HepG2 (cell line): Measurements from ENCODE around the gene ZNF526. TPM values are rescaled to one million over a fixed set of nuclear protein-coding genes. Genes with fewer than 3 reads are reported as not detected.

Source experiments
- ATAD3A ChIP-seq: sonication (generic); formaldehyde crosslinking; IDR thresholded peaks from 2 replicates; pipeline ENCODE4 v1.4.0; 2020; ENCODE audit warnings: missing genetic modification reagents
- BRCA1 ChIP-seq: sonication (generic); formaldehyde crosslinking; IDR thresholded peaks from 2 replicates; pipeline ENCODE4 v1.4.0; 2020; ENCODE audit warnings: missing genetic modification reagents
- CHD4 ChIP-seq: fragments of 200-600 bp; sonication (generic); IDR thresholded peaks from 2 replicates; pipeline ENCODE4 v1.7.0; 2017; ENCODE audit warnings: mild to moderate bottlenecking, low read length, borderline replicate concordance
- FOSL1 ChIP-seq: sonication (generic); formaldehyde crosslinking; IDR thresholded peaks from 2 replicates; pipeline ENCODE4 v1.9.0; 2021; ENCODE audit warnings: missing genetic modification reagents, borderline replicate concordance
- HOXA3 ChIP-seq: sonication (generic); formaldehyde crosslinking; IDR thresholded peaks from 2 replicates; pipeline ENCODE4 v1.5.0; 2020; ENCODE audit warnings: missing genetic modification reagents
- IKZF4 ChIP-seq: sonication (generic); formaldehyde crosslinking; IDR thresholded peaks from 2 replicates; pipeline ENCODE4 v1.5.1; 2020; ENCODE audit warnings: borderline replicate concordance, mild to moderate bottlenecking, low read depth, missing genetic modification reagents; ENCODE audit errors: not compliant biosample characterization
- NFATC3 ChIP-seq: sonication (generic); formaldehyde crosslinking; IDR thresholded peaks from 2 replicates; pipeline ENCODE4 v1.5.1; 2020; ENCODE audit warnings: mild to moderate bottlenecking, missing genetic modification reagents
- RBM39 ChIP-seq: fragments of 200-400 bp; formaldehyde crosslinking; IDR thresholded peaks from one replicate; pipeline ENCODE4 v1.6.1; 2018; ENCODE audit warnings: antibody characterized with exemption, mild to moderate bottlenecking, low read depth, low read length; ENCODE audit not compliant: poor library complexity, severe bottlenecking
- SNAPC2 ChIP-seq: sonication (generic); formaldehyde crosslinking; IDR thresholded peaks from 2 replicates; pipeline ENCODE4 v1.8.1; 2022; ENCODE audit warnings: mild to moderate bottlenecking, missing genetic modification reagents
- SP4 ChIP-seq: sonication (generic); formaldehyde crosslinking; IDR thresholded peaks from 2 replicates; pipeline ENCODE4 v1.8.1; 2023; ENCODE audit warnings: mild to moderate bottlenecking, missing genetic modification reagents
- SRF ChIP-seq: IDR thresholded peaks from 2 replicates; pipeline ENCODE4 v1.6.1; 2011; ENCODE audit warnings: mild to moderate bottlenecking, low read depth, low read length, moderate library complexity
- SRSF1 ChIP-seq: fragments of 200-400 bp; formaldehyde crosslinking; optimal IDR thresholded peaks from 2 replicates; pipeline ENCODE3; 2017; ENCODE audit warnings: mild to moderate bottlenecking, low read depth, low read length, moderate library complexity
- ZIK1 ChIP-seq: sonication (generic); formaldehyde crosslinking; IDR thresholded peaks from 2 replicates; pipeline ENCODE4 v1.5.0; 2020; ENCODE audit warnings: mild to moderate bottlenecking, low read depth, missing genetic modification reagents, borderline replicate concordance
- ZNF558 ChIP-seq: sonication (generic); formaldehyde crosslinking; IDR thresholded peaks from 2 replicates; pipeline ENCODE4 v1.9.0; 2022; ENCODE audit warnings: mild to moderate bottlenecking, missing genetic modification reagents, borderline replicate concordance
- ZNF780A ChIP-seq: sonication (generic); formaldehyde crosslinking; IDR thresholded peaks from 2 replicates; pipeline ENCODE4 v1.8.0; 2022; ENCODE audit warnings: mild to moderate bottlenecking, missing genetic modification reagents, moderate library complexity
- polyA plus RNA-seq, 8 experiments: library from polyadenylated mRNA; depleted of rRNA in 3 of 8; stranded (reverse) in 7 of 8; unstranded in 1 of 8; fragments of >200 nt; fragmentation: Illumina TruSeq in 4 of 8; extraction: Trizol in 4 of 8; gene quantifications; 2 replicates each; pipeline versions ENCODE4 v1.2.1 to v1.2.3, GENCODE V29; 2011 to 2016; ENCODE audit warnings: low read depth in 4 of 8, missing spikeins in 1 of 8, mixed read lengths in 1 of 8; ENCODE audit not compliant: insufficient read depth in 1 of 8
- total RNA-seq, 5 experiments: library from RNA; depleted of rRNA; stranded (reverse); fragments of >200 nt; fragmentation: Illumina TruSeq; extraction: Trizol; gene quantifications; 2 replicates each; pipeline ENCODE4 v1.2.3, GENCODE V29; 2016; ENCODE audit warnings: low read depth in 1 of 5
- TF ChIP-seq, protein P1 (sequence below): sonication (generic); formaldehyde crosslinking; IDR thresholded peaks from 2 replicates; pipeline ENCODE4 v1.5.1; 2020; ENCODE audit warnings: missing genetic modification reagents, mild to moderate bottlenecking, borderline replicate concordance
- TF ChIP-seq, protein P2 (sequence below): sonication (generic); formaldehyde crosslinking; IDR thresholded peaks from 2 replicates; pipeline ENCODE4 v1.4.0; 2020; ENCODE audit warnings: mild to moderate bottlenecking, missing genetic modification reagents
- TF ChIP-seq, protein P3 (sequence below): sonication (generic); formaldehyde crosslinking; IDR thresholded peaks from 2 replicates; pipeline ENCODE4 v1.4.0; 2020; ENCODE audit warnings: mild to moderate bottlenecking, low read depth, missing genetic modification reagents
- TF ChIP-seq, protein P4 (sequence below): IDR thresholded peaks from 2 replicates; pipeline ENCODE4 v1.6.1; 2012; ENCODE audit warnings: inconsistent platforms
- TF ChIP-seq, protein P5 (sequence below): IDR thresholded peaks from 2 replicates; pipeline ENCODE4 v1.6.1; 2012; ENCODE audit warnings: low read length, improper control_type of control experiment
- TF ChIP-seq, protein P6 (sequence below): sonication (generic); formaldehyde crosslinking; IDR thresholded peaks from 2 replicates; pipeline ENCODE4 v1.8.0; 2022; ENCODE audit warnings: missing genetic modification reagents, mild to moderate bottlenecking, inconsistent platforms, borderline replicate concordance

Gene ZNF526
- total and polyA plus RNA-seq, 2 of the 13 experiments (the other 11 are each of a cell fraction or from before 2014, with no cell fraction given): 3.3 to 8.4 TPM

DNA sequence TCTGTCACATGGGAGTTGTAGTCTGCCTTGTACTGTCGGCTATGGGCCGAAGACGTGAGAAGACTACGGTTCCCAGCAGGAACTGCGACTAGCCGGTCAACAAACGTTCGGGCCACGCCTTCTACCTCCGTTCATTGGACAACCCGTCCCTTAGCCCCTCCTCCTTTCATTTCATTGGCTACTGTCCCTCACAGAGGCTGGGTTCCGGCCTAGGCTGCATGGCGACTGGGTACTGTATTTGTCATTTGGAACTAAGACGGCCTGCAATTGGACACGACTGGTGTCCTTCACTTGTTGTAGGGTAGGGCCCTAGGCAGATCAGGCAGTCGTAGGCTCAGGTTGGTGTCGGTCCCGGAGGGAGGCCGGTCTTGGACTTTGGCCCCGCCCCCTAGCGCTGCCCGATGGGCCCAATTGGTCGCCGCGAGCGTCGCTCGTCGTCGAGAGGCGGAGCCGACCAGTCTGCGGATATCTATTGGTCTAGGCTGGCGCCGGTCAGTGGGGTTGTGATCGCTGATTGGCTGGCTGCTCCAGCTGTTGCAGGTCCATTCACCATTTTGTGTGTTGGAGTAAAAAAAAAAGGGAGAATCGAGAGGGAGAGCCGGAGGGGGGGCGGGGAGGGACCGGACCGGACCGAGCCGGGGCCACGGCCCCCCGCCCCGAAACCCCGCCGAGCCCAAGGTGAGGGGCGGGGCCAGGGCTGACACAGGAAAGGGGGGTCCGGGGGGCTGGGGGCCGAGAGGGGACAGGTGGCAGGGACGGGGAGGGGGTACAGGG is 48.8 kb downstream of the ZNF526 start, which contains the start of gene CIC (continued):
- TF ChIP-seq, protein P1, sequence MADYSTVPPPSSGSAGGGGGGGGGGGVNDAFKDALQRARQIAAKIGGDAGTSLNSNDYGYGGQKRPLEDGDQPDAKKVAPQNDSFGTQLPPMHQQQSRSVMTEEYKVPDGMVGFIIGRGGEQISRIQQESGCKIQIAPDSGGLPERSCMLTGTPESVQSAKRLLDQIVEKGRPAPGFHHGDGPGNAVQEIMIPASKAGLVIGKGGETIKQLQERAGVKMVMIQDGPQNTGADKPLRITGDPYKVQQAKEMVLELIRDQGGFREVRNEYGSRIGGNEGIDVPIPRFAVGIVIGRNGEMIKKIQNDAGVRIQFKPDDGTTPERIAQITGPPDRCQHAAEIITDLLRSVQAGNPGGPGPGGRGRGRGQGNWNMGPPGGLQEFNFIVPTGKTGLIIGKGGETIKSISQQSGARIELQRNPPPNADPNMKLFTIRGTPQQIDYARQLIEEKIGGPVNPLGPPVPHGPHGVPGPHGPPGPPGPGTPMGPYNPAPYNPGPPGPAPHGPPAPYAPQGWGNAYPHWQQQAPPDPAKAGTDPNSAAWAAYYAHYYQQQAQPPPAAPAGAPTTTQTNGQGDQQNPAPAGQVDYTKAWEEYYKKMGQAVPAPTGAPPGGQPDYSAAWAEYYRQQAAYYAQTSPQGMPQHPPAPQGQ (CRISPR knock-in tag): no peak
- TF ChIP-seq, protein P2, sequence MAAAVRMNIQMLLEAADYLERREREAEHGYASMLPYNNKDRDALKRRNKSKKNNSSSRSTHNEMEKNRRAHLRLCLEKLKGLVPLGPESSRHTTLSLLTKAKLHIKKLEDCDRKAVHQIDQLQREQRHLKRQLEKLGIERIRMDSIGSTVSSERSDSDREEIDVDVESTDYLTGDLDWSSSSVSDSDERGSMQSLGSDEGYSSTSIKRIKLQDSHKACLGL (CRISPR knock-in tag): no peak
- TF ChIP-seq, protein P3, sequence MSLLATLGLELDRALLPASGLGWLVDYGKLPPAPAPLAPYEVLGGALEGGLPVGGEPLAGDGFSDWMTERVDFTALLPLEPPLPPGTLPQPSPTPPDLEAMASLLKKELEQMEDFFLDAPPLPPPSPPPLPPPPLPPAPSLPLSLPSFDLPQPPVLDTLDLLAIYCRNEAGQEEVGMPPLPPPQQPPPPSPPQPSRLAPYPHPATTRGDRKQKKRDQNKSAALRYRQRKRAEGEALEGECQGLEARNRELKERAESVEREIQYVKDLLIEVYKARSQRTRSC: no peak
- 0 out of 2 replicates have a peak, but pooled peaks have one; percentile 17 for TF ChIP-seq SNAPC2 (CRISPR knock-in tag)
- TF ChIP-seq NFATC3: 0 out of 2 replicates have a peak, but pooled peaks have one; percentile 9
- no peak for TF ChIP-seq BRCA1 (CRISPR knock-in tag)
- TF ChIP-seq FOSL1 (CRISPR knock-in tag): no peak
- no peak for TF ChIP-seq IKZF4 (CRISPR knock-in tag)
- TF ChIP-seq HOXA3: peak; percentile 69
- 0 out of 2 replicates have a peak, but pooled peaks have one; percentile 24 for TF ChIP-seq SRF
- TF ChIP-seq ZNF558 (CRISPR knock-in tag): no peak
- TF ChIP-seq ZIK1: no peak
- TF ChIP-seq CHD4: no peak
- TF ChIP-seq, protein P4, sequence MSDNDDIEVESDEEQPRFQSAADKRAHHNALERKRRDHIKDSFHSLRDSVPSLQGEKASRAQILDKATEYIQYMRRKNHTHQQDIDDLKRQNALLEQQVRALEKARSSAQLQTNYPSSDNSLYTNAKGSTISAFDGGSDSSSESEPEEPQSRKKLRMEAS: no peak
- TF ChIP-seq SRSF1: peak; percentile 26
- no peak for TF ChIP-seq ATAD3A (CRISPR knock-in tag)
- TF ChIP-seq, protein P5, sequence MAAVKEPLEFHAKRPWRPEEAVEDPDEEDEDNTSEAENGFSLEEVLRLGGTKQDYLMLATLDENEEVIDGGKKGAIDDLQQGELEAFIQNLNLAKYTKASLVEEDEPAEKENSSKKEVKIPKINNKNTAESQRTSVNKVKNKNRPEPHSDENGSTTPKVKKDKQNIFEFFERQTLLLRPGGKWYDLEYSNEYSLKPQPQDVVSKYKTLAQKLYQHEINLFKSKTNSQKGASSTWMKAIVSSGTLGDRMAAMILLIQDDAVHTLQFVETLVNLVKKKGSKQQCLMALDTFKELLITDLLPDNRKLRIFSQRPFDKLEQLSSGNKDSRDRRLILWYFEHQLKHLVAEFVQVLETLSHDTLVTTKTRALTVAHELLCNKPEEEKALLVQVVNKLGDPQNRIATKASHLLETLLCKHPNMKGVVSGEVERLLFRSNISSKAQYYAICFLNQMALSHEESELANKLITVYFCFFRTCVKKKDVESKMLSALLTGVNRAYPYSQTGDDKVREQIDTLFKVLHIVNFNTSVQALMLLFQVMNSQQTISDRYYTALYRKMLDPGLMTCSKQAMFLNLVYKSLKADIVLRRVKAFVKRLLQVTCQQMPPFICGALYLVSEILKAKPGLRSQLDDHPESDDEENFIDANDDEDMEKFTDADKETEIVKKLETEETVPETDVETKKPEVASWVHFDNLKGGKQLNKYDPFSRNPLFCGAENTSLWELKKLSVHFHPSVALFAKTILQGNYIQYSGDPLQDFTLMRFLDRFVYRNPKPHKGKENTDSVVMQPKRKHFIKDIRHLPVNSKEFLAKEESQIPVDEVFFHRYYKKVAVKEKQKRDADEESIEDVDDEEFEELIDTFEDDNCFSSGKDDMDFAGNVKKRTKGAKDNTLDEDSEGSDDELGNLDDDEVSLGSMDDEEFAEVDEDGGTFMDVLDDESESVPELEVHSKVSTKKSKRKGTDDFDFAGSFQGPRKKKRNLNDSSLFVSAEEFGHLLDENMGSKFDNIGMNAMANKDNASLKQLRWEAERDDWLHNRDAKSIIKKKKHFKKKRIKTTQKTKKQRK: peak; percentile 96
- TF ChIP-seq ZNF780A: no peak
- peak; percentile 95 for TF ChIP-seq SP4
- TF ChIP-seq RBM39: no peak
- TF ChIP-seq, protein P6, sequence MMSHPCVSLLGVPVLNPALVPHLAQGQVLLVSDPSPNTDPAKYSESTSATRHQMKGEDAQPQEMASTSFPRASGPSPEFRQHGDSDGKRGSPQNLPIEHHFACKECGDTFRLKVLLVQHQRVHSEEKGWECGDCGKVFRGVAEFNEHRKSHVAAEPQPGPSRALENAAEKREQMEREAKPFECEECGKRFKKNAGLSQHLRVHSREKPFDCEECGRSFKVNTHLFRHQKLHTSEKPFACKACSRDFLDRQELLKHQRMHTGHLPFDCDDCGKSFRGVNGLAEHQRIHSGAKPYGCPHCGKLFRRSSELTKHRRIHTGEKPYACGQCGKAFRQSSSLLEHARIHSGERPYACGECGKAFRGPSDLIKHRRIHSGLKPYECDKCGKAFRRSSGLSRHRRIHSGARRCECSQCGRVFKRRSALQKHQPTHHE: no peak
